T-cell (primary cell): Measurements from ENCODE around the gene ITGA5. TPM values are rescaled to one million over a fixed set of nuclear protein-coding genes. Genes with fewer than 3 reads are reported as not detected.

Experiments
- ATAC-seq, 4 experiments: fragments of 200-7000 bp in 3 of 4; fragments of 150-1000 bp in 1 of 4; cut with Tn5 transposase; replicated peaks in 1 of 4; 1 replicate in 3 of 4; 2 replicates in 1 of 4; pipeline ENCODE4 v1.10.0; 2021; ENCODE audit warnings: moderate library complexity in 3 of 4, mild to moderate bottlenecking in 2 of 4, moderate number of reproducible peaks in 1 of 4
- CTCF ChIA-PET, 2 donors: fragments of 300-600 bp; sonication (Branson Sonifier 250); formaldehyde crosslinking; loops; one replicate each; lab custom pipeline; 2022; ENCODE audit warnings: antibody characterized with exemption in 2 of 2; lab: Charles Lee
- POLR2A ChIA-PET, 2 donors: fragments of 300-600 bp; sonication (Branson Sonifier 250); formaldehyde crosslinking; loops; one replicate each; lab custom pipeline; 2022; ENCODE audit warnings: antibody characterized with exemption in 2 of 2; lab: Charles Lee
- DNase-seq, 35 experiments: peaks; one replicate each; pipeline versions ENCODE4 v3.0.0 to v3.0.0-alpha.2; 2013 to 2023
- H3K27ac ChIP-seq: one replicate; pipeline ENCODE4 v1.5.1; 2013; ENCODE audit warnings: low read length
- H3K27me3 ChIP-seq, 2 experiments: replicated peaks in 1 of 2; 1 replicate in 1 of 2; 2 replicates in 1 of 2; pipeline versions ENCODE4 v1.6.1 to v1.7.0; 2013; ENCODE audit warnings: low read length in 1 of 2, mixed read lengths in 1 of 2; ENCODE audit not compliant: control insufficient read depth in 2 of 2, insufficient read depth in 2 of 2; ENCODE audit errors: extremely low read depth in 1 of 2
- H3K36me3 ChIP-seq, 2 donors: 1 replicate in 1 of 2; 2 replicates in 1 of 2; pipeline versions ENCODE4 v1.6.1 to v1.7.0; 2013; ENCODE audit warnings: low read length in 1 of 2; ENCODE audit not compliant: control insufficient read depth in 2 of 2, insufficient read depth in 1 of 2; ENCODE audit errors: extremely low read depth in 1 of 2
- H3K4me1 ChIP-seq, 2 experiments: 1 replicate in 1 of 2; 2 replicates in 1 of 2; pipeline versions ENCODE4 v1.6.1 to v1.7.0; 2013; ENCODE audit warnings: low read length in 2 of 2, mixed read lengths in 1 of 2; ENCODE audit not compliant: insufficient read depth in 2 of 2, control insufficient read depth in 1 of 2; ENCODE audit errors: extremely low read depth in 1 of 2
- H3K4me3 ChIP-seq, 2 donors: 1 replicate in 1 of 2; 2 replicates in 1 of 2; pipeline versions ENCODE4 v1.5.1 to v1.7.0; 2013; ENCODE audit warnings: mild to moderate bottlenecking in 2 of 2, low read length in 1 of 2, moderate library complexity in 1 of 2; ENCODE audit not compliant: control insufficient read depth in 1 of 2; ENCODE audit errors: extremely low read depth in 1 of 2
- H3K9me3 ChIP-seq: 2 replicates; pipeline ENCODE4 v1.7.0; 2013
- H3K27ac Mint-ChIP-seq, 2 donors: one replicate each; pipeline ENCODE4 v1.8.0; 2020 to 2021; ENCODE audit warnings: mild to moderate bottlenecking in 2 of 2, mixed read lengths in 2 of 2
- H3K27me3 Mint-ChIP-seq, 2 donors: one replicate each; pipeline ENCODE4 v1.8.0; 2021 to 2022; ENCODE audit warnings: mixed read lengths in 2 of 2
- H3K36me3 Mint-ChIP-seq: one replicate; pipeline ENCODE4 v1.8.0; 2021; ENCODE audit warnings: mixed read lengths
- H3K4me1 Mint-ChIP-seq, 3 donors: one replicate each; pipeline ENCODE4 v1.8.0; 2020 to 2022; ENCODE audit warnings: mixed read lengths in 3 of 3, mild to moderate bottlenecking in 1 of 3
- H3K4me3 Mint-ChIP-seq, 3 donors: one replicate each; pipeline ENCODE4 v1.8.0; 2020 to 2022; ENCODE audit warnings: mild to moderate bottlenecking in 3 of 3, mixed read lengths in 3 of 3, moderate library complexity in 3 of 3
- H3K9me3 Mint-ChIP-seq, 3 donors: one replicate each; pipeline ENCODE4 v1.8.0; 2020 to 2022; ENCODE audit warnings: mixed read lengths in 3 of 3
- WGBS: methylation state at CpG from one replicate; pipeline ENCODE4 v1.1.5; 2013; ENCODE audit warnings: missing lambda C conversion rate; ENCODE audit not compliant: insufficient coverage; 5-methylcytosine and 5-hydroxymethylcytosine counted together
- total RNA-seq, 35 experiments: library from RNA in 6 of 35; stranded (reverse) in 6 of 35; fragments of 120-200 nt in 1 of 35; gene quantifications; one replicate each; pipeline versions ENCODE4 v1.2.1 to v1.2.4 and lab custom pipeline; 2013 to 2026

ITGA5 gene
- total RNA-seq, 5 donors from 2014 or later (not counting 1 experiment from before 2014, with no cell fraction given): 58.6 to 183 (median 169) TPM

DNA sequence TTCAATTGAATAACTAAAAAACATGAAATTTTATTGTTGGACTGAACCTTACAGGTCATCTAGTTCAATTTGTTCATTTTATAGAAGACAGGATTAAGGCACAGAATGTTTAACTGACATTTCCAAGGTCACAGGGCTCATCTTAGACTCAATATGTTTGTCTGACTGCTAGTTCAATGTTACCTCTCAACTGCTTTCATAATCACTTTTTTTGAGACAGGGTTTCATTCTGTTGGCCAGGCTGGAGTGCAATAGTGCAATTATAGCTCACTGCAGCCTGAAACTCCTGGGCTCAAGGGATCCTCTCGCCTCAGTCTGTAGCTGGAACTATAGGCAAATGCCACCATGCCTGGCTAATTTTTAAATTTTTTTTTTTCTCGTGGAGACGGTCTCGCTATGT is 24.4 kb upstream of the ITGA5 start:
- Mint-ChIP-seq H3K27ac (no peak overlapping the region), H3K9me3 (no peaks in the 10 kb centered on the region), H3K27me3 (peaks cover 0 to 1% of the 10 kb centered on the region in 2 donors), H3K4me1 (peaks cover 3 to 8% (median 4%) of the 10 kb centered on the region in 3 donors), H3K4me3 (no peak overlapping the region), H3K36me3 (no peaks in the 10 kb centered on the region)
- Histone ChIP-seq H3K27me3 (peaks cover 0 to 3% of the 10 kb centered on the region in 2 experiments), H3K36me3 (no peaks in the 10 kb centered on the region), H3K4me1 (peaks cover 0 to 3% of the 10 kb centered on the region in 2 experiments), H3K4me3 (no peak overlapping the region), H3K9me3 (no peaks in the 10 kb centered on the region), H3K27ac (no peak overlapping the region)
- DNase-seq: no peak
- ChIA-PET POLR2A (interaction anchor here (0.6 to 1.0 kb wide), 3 partner anchors 44 to 66 kb away, joined by 4 to 10 read pairs (median 6); no protein-coding TSS in a partner anchor), CTCF (interaction anchor here (0.6 to 3.0 kb wide), 4 partner anchors 44 to 251 kb away, joined by 3 to 17 read pairs (median 6); no protein-coding TSS in a partner anchor)
- WGBS: 90% methylated on average over 1 of the region's 4 CpGs
- ATAC-seq: no peak

DNA sequence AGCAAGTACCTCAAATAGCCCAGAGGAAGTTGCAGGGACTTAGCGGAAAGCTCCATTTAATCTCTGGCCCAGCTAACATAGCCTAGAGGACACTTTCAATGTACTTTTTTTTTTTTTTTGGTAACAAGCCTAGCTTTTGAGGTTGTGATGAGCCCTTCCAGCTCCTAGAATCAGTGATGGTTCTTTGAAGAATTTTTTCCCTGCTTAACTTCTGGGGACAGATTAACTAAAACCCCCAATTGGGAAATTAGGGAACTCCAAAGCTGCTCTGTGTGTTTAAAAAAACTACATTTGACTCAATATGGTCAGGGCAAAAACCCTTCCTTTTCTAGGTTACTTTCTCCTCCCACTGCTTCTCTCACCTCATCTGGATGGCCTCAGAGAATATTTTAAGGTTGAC is 23.9 kb upstream of the ITGA5 start:
- Mint-ChIP-seq H3K36me3 (no peaks in the 10 kb centered on the region), H3K9me3 (no peaks in the 10 kb centered on the region), H3K27ac (no peak overlapping the region), H3K4me1 (peaks cover 3 to 8% (median 4%) of the 10 kb centered on the region in 3 donors), H3K27me3 (peaks cover 0 to 1% of the 10 kb centered on the region in 2 donors), H3K4me3 (no peak overlapping the region)
- no peaks in the 10 kb centered on the region for H3K9me3 ChIP-seq
- CTCF ChIA-PET: interaction anchor here (0.5 to 3.0 kb wide), 6 partner anchors 9 to 190 kb away, joined by 3 to 17 read pairs (median 5); no protein-coding TSS in a partner anchor
- POLR2A ChIA-PET: interaction anchor here in 1 of 2 donors (0.6 kb wide), 1 partner anchor 43 kb away, joined by 4 read pairs; no protein-coding TSS in a partner anchor
- DNase-seq: no peak
- no peak for ATAC-seq
- H3K27ac ChIP-seq: no peak overlapping the region
- no CpG with 5 or more reads among the region's 1 CpG for WGBS
- H3K4me1 ChIP-seq: peaks cover 0 to 3% of the 10 kb centered on the region in 2 experiments
- no peak overlapping the region for H3K4me3 ChIP-seq
- H3K36me3 ChIP-seq: no peaks in the 10 kb centered on the region
- peaks cover 0 to 3% of the 10 kb centered on the region in 2 experiments for H3K27me3 ChIP-seq

DNA sequence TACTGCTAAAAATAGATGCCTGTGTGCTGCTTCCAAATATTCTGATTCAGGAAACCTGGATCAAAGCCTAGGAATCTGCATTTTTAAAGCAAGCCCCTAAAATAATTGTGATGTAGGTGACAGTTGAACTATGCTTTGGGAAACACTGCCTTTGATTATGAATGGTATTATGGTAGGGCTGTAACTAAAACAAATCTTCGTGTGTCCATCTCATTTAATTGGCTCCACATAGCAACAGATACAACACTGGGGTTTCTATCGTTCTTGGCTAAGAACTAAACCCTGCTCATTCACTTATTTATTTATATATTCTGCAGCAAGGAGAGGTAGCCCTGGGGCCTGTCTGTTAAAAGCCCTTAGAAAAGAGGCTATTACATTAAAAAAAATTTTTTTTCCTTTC is 23.0 kb upstream of the ITGA5 start:
- H3K4me3 Mint-ChIP-seq: no peak overlapping the region
- no peak for ATAC-seq
- H3K36me3 Mint-ChIP-seq: no peaks in the 10 kb centered on the region
- H3K27me3 ChIP-seq: peaks cover 0 to 3% of the 10 kb centered on the region in 2 experiments
- no peak overlapping the region for H3K4me3 ChIP-seq
- no peaks in the 10 kb centered on the region for H3K9me3 Mint-ChIP-seq
- ChIA-PET POLR2A (no interaction called here), CTCF (interaction anchor here (0.7 to 6.2 kb wide), 6 partner anchors 9 to 43 kb away, joined by 3 to 174 read pairs (median 11); no protein-coding TSS in a partner anchor)
- no peak overlapping the region for H3K27ac Mint-ChIP-seq
- no peaks in the 10 kb centered on the region for H3K36me3 ChIP-seq
- H3K27me3 Mint-ChIP-seq: peaks cover 0 to 1% of the 10 kb centered on the region in 2 donors
- H3K4me1 Mint-ChIP-seq: peaks cover 3 to 8% (median 4%) of the 10 kb centered on the region in 3 donors
- H3K27ac ChIP-seq: no peak overlapping the region
- DNase-seq: no peak
- H3K4me1 ChIP-seq: peaks cover 0 to 3% of the 10 kb centered on the region in 2 experiments
- no CpG with 5 or more reads among the region's 2 CpGs for WGBS
- H3K9me3 ChIP-seq: no peaks in the 10 kb centered on the region

DNA sequence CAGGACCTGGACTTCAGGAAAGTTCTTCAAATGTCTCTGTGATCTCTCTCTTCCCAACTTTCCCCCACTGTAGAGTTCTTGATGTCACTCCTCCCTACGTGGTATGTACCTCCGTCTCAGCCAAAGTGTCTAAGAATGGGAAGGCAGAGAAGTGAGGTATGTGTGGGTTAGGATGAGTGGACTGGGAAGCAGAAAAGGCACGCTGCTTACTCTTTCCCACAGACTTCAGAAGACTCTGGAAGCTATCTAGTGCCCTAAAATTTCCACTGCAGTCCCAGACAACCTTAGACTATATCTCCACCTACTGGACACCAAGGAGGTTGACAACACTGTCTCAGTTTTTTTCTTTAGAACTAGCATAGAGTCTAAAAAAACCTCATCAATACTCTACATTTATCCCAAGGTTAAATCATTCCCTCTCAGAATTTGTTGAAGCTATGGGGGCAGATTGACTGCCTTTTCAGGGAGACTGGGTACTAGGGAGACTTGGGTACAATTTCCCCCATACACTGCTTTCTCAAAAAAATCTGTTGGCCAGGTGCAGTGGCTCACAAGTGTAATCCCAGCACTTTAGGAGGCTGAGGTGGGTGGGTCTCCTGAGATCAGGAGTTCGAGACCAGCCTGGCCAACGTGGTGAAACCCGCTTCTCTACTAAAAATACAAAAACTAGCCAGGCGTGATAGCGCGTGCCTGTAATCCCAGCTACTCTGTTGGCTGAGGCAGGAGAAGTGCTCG is 20.6 kb upstream of the ITGA5 start:
- Mint-ChIP-seq H3K4me3 (no peak overlapping the region), H3K27ac (peak overlapping the region in 1 of 2 donors; percentile 47), H3K27me3 (peaks cover 0 to 1% of the 10 kb centered on the region in 2 donors), H3K4me1 (peaks cover 3 to 12% (median 4%) of the 10 kb centered on the region in 3 donors), H3K36me3 (no peaks in the 10 kb centered on the region), H3K9me3 (no peaks in the 10 kb centered on the region)
- ChIA-PET POLR2A (interaction anchor here in 1 of 2 donors (0.6 to 0.8 kb wide), 2 partner anchors 24 to 40 kb away, joined by 3 to 4 read pairs; no protein-coding TSS in a partner anchor), CTCF (interaction anchor here (0.6 to 6.2 kb wide), 22 partner anchors 11 to 59 kb away, joined by 3 to 174 read pairs (median 4); partner anchors contain the start of gene ZNF385A (in 1 of the 2))
- H3K4me3 ChIP-seq: no peak overlapping the region
- peak; percentile 81 to 87 (median 83) for ATAC-seq
- no peaks in the 10 kb centered on the region for H3K9me3 ChIP-seq
- peak in 3 of 35 experiments; percentile 24 to 75 (median 27) for DNase-seq
- 93% methylated on average over 5 of the region's 10 CpGs for WGBS
- no peak overlapping the region for H3K27ac ChIP-seq
- H3K27me3 ChIP-seq: peaks cover 0 to 3% of the 10 kb centered on the region in 2 experiments
- H3K4me1 ChIP-seq: peaks cover 0 to 3% of the 10 kb centered on the region in 2 experiments
- H3K36me3 ChIP-seq: no peaks in the 10 kb centered on the region

DNA sequence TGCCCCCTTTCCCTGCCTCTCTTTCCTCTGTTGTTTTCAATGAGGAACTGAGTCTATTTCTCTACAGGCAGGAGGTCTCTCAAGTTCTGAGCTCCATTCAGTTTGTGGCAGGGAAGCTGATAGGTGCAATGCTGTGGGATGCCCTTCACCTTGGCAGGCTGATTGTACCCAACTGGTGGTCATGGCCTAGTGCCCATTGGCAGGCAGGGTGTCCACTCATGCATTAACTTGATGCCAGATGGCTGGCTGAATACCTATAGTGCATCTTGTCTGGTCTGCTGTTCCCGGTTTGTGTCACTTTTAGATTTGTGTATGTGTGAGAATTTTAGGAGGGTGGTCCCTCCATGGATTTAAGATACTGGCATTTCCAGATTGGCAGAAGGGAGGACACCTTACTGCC is 20.0 kb upstream of the ITGA5 start:
- Histone ChIP-seq H3K4me3 (no peak overlapping the region), H3K9me3 (no peaks in the 10 kb centered on the region), H3K4me1 (peaks cover 0 to 3% of the 10 kb centered on the region in 2 experiments), H3K36me3 (no peaks in the 10 kb centered on the region), H3K27me3 (peaks cover 0 to 3% of the 10 kb centered on the region in 2 experiments), H3K27ac (no peak overlapping the region)
- no peaks in the 10 kb centered on the region for H3K36me3 Mint-ChIP-seq
- ChIA-PET POLR2A (interaction anchor here (0.5 to 1.8 kb wide), 3 partner anchors 23 to 1669 kb away, joined by 3 to 5 read pairs (median 4); no protein-coding TSS in a partner anchor), CTCF (interaction anchor here (0.6 to 6.2 kb wide), 26 partner anchors 10 to 175 kb away, joined by 3 to 174 read pairs (median 4); partner anchors contain the start of gene ZNF385A (in 1 of the 2))
- ATAC-seq: no peak
- no peak overlapping the region for H3K27ac Mint-ChIP-seq
- 83% methylated on average over 1 of the region's 1 CpG for WGBS
- H3K27me3 Mint-ChIP-seq: no peaks in the 10 kb centered on the region
- no peak overlapping the region for H3K4me3 Mint-ChIP-seq
- H3K4me1 Mint-ChIP-seq: peaks cover 3 to 12% (median 4%) of the 10 kb centered on the region in 3 donors
- DNase-seq: no peak
- no peaks in the 10 kb centered on the region for H3K9me3 Mint-ChIP-seq

DNA sequence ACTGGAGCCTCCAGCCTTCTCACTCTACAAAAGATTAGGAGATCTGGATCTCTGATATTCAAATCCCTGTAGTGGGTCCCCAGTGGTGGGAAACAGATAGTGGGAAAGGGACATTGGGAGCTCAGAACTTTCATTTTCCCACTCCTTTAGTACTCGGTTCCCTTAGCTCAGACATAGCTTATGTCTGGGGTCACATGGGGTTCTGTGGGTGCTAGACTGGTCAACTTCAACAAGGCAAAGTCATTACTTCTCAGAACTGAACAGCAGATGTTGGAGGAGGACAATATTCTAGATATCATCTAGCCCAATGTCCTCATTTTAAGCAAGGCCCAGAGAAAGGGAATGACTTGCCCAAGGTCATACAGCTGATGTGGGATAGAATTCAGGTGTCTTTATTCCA is 19.5 kb upstream of the ITGA5 start:
- no peaks in the 10 kb centered on the region for H3K9me3 ChIP-seq
- peaks cover 0 to 3% of the 10 kb centered on the region in 2 experiments for H3K27me3 ChIP-seq
- DNase-seq (no peak), ATAC-seq (no peak)
- H3K27ac Mint-ChIP-seq: no peak overlapping the region
- no peaks in the 10 kb centered on the region for H3K36me3 Mint-ChIP-seq
- H3K4me1 ChIP-seq: peaks cover 0 to 3% of the 10 kb centered on the region in 2 experiments
- H3K9me3 Mint-ChIP-seq: no peaks in the 10 kb centered on the region
- H3K27me3 Mint-ChIP-seq: no peaks in the 10 kb centered on the region
- no peak overlapping the region for H3K27ac ChIP-seq
- ChIA-PET POLR2A (interaction anchor here in 1 of 2 donors (0.5 to 1.8 kb wide), 2 partner anchors 39 to 1669 kb away, joined by 3 to 5 read pairs; no protein-coding TSS in a partner anchor), CTCF (interaction anchor here (0.6 to 6.2 kb wide), 15 partner anchors 23 to 174 kb away, joined by 3 to 174 read pairs (median 6); no protein-coding TSS in a partner anchor)
- H3K36me3 ChIP-seq: no peaks in the 10 kb centered on the region
- H3K4me1 Mint-ChIP-seq: peaks cover 3 to 12% (median 5%) of the 10 kb centered on the region in 3 donors
- no peak overlapping the region for H3K4me3 ChIP-seq
- H3K4me3 Mint-ChIP-seq: no peak overlapping the region
- WGBS: no CpG with 5 or more reads among the region's 1 CpG
